Tongue (tissue), 2 donors: ENCODE results near the gene ITGB1BP2. TPM values are rescaled to one million over a fixed set of nuclear protein-coding genes. Genes with fewer than 3 reads are reported as not detected.
A peak's percentile ranks its signal among the peaks of the same experiment; 100 is the strongest.
"Not testable (repeated sequence)": the region's sequence is repeated elsewhere in the genome, so short reads cannot be mapped to it uniquely, and the experiment has no call there.

Experiments
- DNase-seq: peaks from one replicate; pipeline ENCODE4 v3.0.0-alpha.2; 2015
- total RNA-seq: library from RNA; depleted of rRNA; stranded (reverse); fragments of >200 nt; gene quantifications from one replicate; pipeline ENCODE4 v1.2.3, GENCODE V29; 2014

Gene ITGB1BP2
- total RNA-seq, 1 donor from 2014 or later, result 80.2 TPM

DNA sequence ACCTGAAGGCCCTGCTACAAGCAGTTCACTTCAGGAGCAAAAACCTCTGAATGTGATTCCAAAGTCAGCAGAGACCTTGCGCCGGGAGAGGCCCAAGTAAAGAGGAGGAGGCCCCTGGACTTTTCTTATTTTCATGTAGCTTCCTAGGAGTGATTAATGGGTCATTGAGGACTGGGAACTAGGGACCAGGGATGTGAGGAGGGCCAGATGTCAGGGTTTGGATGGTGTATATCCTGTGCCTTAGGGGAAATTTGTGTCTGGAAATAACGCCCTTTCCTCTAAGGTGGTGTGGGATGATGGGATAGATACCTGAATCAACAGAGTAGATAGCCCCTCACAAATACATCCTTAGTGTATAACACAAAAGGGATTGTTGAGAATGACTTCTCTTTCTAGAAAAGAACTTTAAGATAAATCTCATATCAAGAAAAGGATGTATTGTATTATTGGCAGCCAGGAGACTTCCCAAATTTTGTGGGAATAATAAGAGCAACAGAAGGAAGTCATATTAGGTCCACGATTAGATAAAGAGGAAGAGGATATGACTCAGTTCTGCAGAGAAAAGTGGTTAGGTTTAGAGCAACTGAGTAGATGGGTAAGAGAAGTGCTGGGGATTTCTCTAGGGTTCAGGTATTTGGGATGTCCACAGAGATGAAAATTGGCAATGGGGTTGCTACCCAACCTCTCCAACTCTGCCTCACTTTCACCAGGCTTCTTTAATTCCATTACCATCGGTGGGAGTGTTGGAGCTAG lies 1.1 kb downstream of the ITGB1BP2 start:
- no peak for DNase-seq

DNA sequence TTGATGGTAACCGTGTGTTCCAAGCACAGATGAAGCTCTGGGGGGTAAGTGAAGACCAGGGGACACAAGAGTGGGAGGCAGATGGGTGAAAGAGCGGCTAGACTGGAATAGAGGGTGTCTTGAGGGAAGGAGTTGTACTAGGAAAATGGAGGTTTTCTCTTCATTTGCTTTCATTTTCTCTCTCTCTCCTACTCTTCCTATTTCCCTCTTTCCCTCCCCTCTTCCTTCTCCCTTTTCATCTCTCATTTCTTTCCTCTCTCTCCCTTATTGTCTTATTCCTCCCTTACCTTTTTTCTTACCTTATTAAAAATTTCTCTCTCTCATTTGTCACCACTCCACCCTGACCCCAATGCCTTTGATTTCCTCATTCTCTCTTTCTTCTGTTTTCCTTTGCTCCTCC lies 3.0 kb downstream of the ITGB1BP2 start:
- no peak for DNase-seq

DNA sequence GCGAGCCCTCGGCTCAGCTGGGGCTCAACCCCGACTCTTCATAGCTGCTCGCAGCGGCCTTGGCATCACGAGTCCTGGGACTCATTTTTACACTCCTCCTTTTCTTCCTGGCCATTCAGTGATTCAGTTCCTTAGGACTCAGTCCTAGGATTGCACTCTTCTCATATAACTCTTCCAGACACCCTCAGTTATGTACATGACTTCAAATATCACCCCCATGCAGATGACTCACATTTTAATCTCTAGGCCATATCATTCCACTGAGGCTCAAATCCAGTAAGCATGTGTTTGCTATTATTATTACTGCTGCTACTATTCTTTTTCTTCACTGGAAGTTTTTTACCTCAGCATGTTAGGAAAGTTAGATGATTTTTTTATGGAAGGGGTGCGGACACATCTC lies 14.4 kb downstream of the ITGB1BP2 start:
- no peak for DNase-seq

DNA sequence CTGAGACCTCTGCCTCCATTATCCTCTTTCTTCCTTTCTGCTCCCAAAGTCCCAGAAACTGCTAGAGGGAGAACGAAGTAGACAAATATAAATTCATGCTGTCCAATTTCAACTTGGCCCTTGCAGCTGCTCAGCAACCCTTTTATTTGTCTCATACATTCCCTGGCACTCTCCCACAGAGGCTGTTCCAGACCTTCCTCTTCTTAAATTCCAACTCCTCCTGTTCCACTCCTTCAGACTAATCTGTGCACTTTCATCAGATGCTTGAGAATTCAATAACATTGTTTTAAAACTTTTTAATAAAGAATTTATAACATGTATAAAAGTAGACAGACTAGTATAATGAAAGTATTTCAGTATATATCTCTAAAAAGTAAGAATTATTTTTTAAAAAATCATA lies 15.4 kb downstream of the ITGB1BP2 start:
- peak; percentile 28 for DNase-seq

DNA sequence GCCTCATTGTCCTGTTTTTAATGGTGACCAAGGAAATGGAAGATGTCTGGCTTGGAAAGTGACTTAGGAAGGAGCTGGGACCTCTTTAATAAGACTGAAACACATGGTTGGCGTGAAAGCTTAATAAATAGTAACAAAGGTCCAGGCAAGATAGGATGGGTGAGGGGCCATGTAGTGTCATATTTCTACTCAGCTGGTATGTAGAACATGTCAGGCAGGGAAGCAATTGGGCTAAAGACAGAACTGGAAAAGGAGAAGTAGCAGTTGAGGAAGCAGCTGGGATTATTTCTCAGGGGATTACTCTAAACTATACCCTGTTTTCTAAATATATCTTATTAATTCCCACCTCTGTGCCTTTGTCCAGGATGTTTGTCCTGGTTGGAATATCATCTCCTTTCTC lies 18.6 kb downstream of the ITGB1BP2 start:
- peak; percentile 41 for DNase-seq

DNA sequence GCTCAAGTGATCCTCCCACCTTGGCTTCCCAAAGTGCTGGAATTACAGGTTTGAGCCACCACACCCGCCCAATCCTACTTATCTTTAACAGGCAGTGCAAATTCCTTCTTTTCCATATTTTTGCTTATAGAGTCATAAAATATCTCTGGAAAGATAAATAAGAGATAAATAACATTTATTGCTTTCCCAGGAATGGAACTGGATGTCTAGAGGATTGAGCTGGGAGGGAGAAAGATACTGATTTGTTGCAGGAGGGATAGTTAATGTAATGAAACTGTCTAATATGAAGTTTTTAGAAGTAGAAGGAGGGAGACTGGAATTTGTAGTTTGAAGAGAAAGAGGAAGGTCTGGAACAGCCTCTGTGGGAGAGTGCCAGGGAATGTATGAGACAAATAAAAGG lies 20.2 kb downstream of the ITGB1BP2 start:
- DNase-seq, result no peak

DNA sequence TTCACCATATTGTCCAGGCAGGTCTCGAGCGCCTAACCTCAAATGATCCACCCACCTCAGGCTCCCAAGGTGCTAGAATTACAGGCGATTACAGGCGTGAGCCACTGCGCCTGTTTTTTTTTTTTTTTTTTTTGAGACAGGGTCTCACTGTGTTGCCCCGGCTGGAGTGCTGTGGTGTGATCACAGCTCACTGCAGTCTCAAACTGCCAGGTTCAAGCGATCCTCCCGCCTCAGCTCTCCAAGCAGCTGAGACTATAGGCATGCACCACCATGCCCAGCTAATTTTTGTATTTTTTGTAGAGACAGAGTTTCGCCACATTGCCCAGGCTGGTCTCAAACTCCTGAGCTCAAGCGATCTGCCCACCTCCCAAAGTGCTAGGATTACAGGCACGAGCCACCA lies 22.9 kb downstream of the ITGB1BP2 start:
- not testable (repeated sequence) for DNase-seq

DNA sequence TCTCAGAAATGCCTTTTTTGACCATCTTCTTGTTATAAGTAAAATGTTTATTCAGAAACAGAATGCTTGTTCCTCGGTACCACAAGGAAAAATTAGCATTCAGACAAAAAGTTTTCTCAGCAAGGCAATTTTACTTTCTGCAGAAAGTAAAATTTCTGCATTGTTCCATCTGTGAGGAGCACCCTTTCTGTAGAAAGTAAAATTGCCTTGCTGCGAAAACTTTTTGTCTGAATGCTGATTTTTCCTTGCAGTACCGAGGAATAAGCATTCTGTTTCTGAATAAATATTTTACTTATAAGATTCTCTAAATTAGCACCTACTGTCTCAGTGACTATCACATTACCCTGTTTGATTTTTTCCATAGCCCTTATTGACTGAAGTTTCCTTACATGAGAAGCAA lies 24.8 kb downstream of the ITGB1BP2 start:
- DNase-seq, result no peak

DNA sequence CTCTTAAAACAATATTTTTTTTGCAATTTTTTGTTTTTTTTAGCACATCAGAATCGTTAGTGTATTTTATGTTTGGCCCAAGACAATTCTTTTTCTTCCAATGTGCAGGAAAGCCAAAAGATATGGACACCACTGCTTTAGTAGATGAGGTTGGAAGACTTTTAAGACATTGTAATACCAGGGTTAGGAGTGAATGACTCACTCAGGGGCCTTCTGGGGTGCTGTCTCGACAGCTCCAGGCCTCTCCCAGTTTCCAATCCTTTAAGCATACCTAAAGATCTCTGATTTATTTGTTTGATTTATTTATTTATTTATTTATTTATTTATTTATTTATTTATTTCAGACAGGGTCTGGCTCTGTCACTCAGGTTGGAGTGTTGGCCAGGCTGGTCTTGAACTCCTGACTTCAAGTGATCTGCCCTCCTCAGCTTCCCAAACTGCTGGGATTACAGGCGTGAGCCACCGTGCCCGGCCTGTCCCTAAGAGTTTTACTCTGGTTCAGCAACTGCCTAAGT lies 47.7 kb downstream of the ITGB1BP2 start:
- DNase-seq, result not testable (repeated sequence)

DNA sequence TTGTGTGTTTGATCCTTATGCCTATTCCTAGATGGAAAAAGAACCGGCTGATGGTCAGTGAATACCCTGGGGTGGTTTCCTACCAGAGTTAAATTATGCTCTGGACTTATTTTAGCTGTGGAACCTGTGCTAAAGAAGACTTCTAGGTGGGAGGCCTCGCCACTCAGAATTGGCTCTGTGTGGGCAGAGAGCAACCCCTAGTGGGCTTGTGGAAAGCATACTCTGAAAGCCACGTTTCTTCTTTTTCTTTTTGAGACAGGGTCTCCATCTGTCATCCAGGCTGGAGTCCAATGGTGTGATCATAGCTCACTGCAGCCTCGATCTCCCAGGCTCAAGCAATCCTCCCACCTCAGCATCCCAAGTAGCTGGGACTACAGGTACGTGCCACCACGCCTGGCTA lies 48.3 kb downstream of the ITGB1BP2 start:
- DNase-seq, result not testable (repeated sequence)

DNA sequence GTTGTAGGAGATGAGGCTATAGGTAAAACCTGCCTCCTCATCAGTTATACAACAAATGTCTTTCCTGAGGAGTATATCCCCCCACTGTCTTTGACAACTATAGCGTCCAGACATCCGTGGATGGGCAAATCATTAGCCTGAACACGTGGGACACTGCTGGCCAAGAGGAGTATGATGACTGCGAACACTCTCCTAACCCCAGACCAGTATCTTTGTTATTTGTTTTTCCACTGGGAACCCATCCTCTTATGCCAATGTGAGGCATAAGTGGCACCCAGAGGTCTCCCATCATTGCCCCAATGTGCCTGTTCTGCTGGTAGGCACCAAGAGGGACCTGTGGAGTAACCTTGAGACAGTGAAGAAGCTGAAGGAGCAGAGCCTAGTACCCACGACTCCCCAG lies 50.9 kb downstream of the ITGB1BP2 start:
- not testable (repeated sequence) for DNase-seq

Other genes with a start within 250 kb of the ITGB1BP2 start
- gene SNX12, start 233.4 kb upstream of the ITGB1BP2 start, total RNA-seq, result 49.3 TPM
- 19.5 TPM for gene FOXO4, start 205.9 kb upstream of the ITGB1BP2 start, total RNA-seq
- not detected for gene CXorf65, start 195.0 kb upstream of the ITGB1BP2 start, total RNA-seq
- 4.3 TPM for gene IL2RG, start 190.2 kb upstream of the ITGB1BP2 start, total RNA-seq
- 33.5 TPM for gene MED12, start 183.2 kb upstream of the ITGB1BP2 start, total RNA-seq
- 3.7 TPM for gene NLGN3, start 156.9 kb upstream of the ITGB1BP2 start, total RNA-seq
- 0.41 TPM for gene GJB1, start 78.5 kb upstream of the ITGB1BP2 start, total RNA-seq
- gene ZMYM3, start 47.6 kb upstream of the ITGB1BP2 start, total RNA-seq, result 14.2 TPM
- 291 TPM for gene NONO, start 18.1 kb upstream of the ITGB1BP2 start, total RNA-seq
- gene TAF1, start 64.6 kb downstream of the ITGB1BP2 start, total RNA-seq, result 66.6 TPM
- 194 TPM for gene OGT, start 231.4 kb downstream of the ITGB1BP2 start, total RNA-seq